DOHH2 (cell line): ENCODE data around the gene HOXA1.

ENCODE experiments used
- H3F3A ChIP-seq: fragments of 200-600 bp; sonication (generic), shearing (Covaris generic); 2 replicates; pipeline ENCODE4 v1.6.0; 2016; ENCODE audit warnings: antibody characterized with exemption, mild to moderate bottlenecking; ENCODE audit not compliant: control insufficient read depth, insufficient read depth
- H3K27ac ChIP-seq: fragments of 200-600 bp; sonication (generic); 2 replicates; pipeline ENCODE4 v1.5.1; 2014; ENCODE audit warnings: low read depth, mild to moderate bottlenecking, low read length, moderate library complexity
- H3K27me3 ChIP-seq: fragments of 200-600 bp; sonication (generic); 2 replicates; pipeline ENCODE4 v1.6.1; 2014; ENCODE audit warnings: mild to moderate bottlenecking, low read length, mixed read lengths; ENCODE audit not compliant: control insufficient read depth
- H3K36me3 ChIP-seq: fragments of 200-600 bp; sonication (generic); 2 replicates; pipeline ENCODE4 v1.6.1; 2014; ENCODE audit warnings: mild to moderate bottlenecking, low read length, moderate library complexity, mixed read lengths; ENCODE audit not compliant: control insufficient read depth
- H3K4me1 ChIP-seq: fragments of 200-600 bp; sonication (generic); 2 replicates; pipeline ENCODE4 v1.6.1; 2014; ENCODE audit warnings: mild to moderate bottlenecking, low read length, mixed read lengths; ENCODE audit not compliant: control insufficient read depth
- H3K4me2 ChIP-seq: fragments of 200-600 bp; sonication (generic); 2 replicates; pipeline ENCODE4 v1.6.0; 2014; ENCODE audit warnings: mild to moderate bottlenecking, low read length, moderate library complexity
- H3K4me3 ChIP-seq: fragments of 200-600 bp; sonication (generic); 2 replicates; pipeline ENCODE4 v1.5.1; 2014; ENCODE audit warnings: mild to moderate bottlenecking, low read length, mixed read lengths
- H3K79me2 ChIP-seq: fragments of 200-600 bp; sonication (generic); 2 replicates; pipeline ENCODE4 v1.6.1; 2014; ENCODE audit warnings: mild to moderate bottlenecking, low read length, mixed read lengths; ENCODE audit not compliant: control insufficient read depth
- H3K9me2 ChIP-seq: fragments of 200-600 bp; sonication (generic); replicated peaks from 2 replicates; pipeline ENCODE4 v1.6.1; 2014; ENCODE audit warnings: mild to moderate bottlenecking, low read length, mixed read lengths; ENCODE audit not compliant: control insufficient read depth
- H3K9me3 ChIP-seq: fragments of 200-600 bp; sonication (generic); 2 replicates; pipeline ENCODE4 v1.6.1; 2014; ENCODE audit warnings: antibody characterized with exemption, low read length, mixed read lengths; ENCODE audit not compliant: control insufficient read depth, insufficient read depth
- H4K20me1 ChIP-seq: fragments of 200-600 bp; sonication (generic); 2 replicates; pipeline ENCODE4 v1.6.0; 2014; ENCODE audit warnings: low read depth, mild to moderate bottlenecking, antibody characterized with exemption, low read length, moderate library complexity; ENCODE audit not compliant: control insufficient read depth, insufficient read depth
- EZH2phosphoT487 ChIP-seq: fragments of 200-600 bp; sonication (generic); IDR thresholded peaks from 2 replicates; pipeline ENCODE4 v1.6.1; 2017; ENCODE audit warnings: borderline replicate concordance, mild to moderate bottlenecking, antibody characterized with exemption, low read length, moderate library complexity, mixed read lengths
- TF ChIP-seq, protein P1 (sequence below): fragments of 200-600 bp; sonication (generic); IDR thresholded peaks from one replicate; pipeline ENCODE4 v1.5.1; 2014; ENCODE audit warnings: antibody characterized with exemption, mild to moderate bottlenecking, low read depth, low read length; ENCODE audit not compliant: poor library complexity, severe bottlenecking

Gene HOXA1

GRCh38 chr7:27109466-27110185 is 13.8 kb upstream of the HOXA1 start:
- Histone ChIP-seq H3K27ac (no peak overlapping the region), H3K9me3 (no peaks in the 10 kb centered on the region), H3K9me2 (no peaks in the 10 kb centered on the region), H3K4me3 (no peak overlapping the region), H3K4me1 (no peaks in the 10 kb centered on the region), H3K36me3 (no peaks in the 10 kb centered on the region), H3K4me2 (no peak overlapping the region), H3F3A (0 out of 2 replicates have a peak, but pooled peaks cover 2% of the 10 kb centered on the region), H4K20me1 (no peaks in the 10 kb centered on the region), H3K79me2 (no peaks in the 10 kb centered on the region), H3K27me3 (peaks cover 6% of the 10 kb centered on the region; the same call in 1 of the 2 replicates)
- TF ChIP-seq EZH2phosphoT487, result no peak
- TF ChIP-seq, protein P1, sequence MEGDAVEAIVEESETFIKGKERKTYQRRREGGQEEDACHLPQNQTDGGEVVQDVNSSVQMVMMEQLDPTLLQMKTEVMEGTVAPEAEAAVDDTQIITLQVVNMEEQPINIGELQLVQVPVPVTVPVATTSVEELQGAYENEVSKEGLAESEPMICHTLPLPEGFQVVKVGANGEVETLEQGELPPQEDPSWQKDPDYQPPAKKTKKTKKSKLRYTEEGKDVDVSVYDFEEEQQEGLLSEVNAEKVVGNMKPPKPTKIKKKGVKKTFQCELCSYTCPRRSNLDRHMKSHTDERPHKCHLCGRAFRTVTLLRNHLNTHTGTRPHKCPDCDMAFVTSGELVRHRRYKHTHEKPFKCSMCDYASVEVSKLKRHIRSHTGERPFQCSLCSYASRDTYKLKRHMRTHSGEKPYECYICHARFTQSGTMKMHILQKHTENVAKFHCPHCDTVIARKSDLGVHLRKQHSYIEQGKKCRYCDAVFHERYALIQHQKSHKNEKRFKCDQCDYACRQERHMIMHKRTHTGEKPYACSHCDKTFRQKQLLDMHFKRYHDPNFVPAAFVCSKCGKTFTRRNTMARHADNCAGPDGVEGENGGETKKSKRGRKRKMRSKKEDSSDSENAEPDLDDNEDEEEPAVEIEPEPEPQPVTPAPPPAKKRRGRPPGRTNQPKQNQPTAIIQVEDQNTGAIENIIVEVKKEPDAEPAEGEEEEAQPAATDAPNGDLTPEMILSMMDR, result no peak

DNA sequence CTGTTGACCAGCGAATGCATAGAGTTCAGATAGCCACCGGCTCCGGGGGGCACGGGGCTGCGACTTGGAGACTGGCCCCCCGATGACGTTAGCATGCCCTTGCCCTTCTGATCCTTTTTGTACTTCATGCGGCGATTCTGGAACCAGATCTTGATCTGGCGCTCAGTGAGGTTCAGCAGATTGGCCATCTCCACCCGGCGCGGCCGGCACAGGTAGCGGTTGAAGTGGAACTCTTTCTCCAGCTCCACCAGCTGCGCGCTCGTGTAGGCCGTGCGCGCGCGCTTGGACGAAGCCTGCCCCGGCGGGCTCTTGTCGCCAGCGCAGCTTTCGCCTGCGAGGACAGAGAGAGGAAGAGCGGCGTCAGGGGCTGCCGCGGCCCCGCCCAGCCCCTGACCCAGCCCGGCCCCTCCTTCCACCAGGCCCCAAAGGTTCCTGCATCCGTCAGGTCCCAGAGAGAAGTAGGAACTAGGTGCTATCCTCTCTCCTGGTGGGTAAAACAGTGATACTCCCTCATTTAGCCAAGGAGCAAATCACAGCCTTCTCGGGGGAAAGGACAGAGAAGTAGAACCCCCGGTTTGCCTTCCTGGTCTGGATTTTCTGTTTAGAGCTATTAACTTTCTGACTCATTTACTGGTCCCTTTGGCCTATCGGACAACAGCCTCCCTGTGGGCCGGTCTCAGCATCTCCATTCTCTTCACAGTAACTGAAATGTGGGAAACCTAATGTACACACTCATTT is 12.8 kb upstream of the HOXA1 start:
- Histone ChIP-seq H3K4me1 (no peaks in the 10 kb centered on the region), H3K4me2 (no peak overlapping the region), H3K27me3 (peaks cover 11% of the 10 kb centered on the region; the same call in 1 of the 2 replicates), H3K9me3 (no peaks in the 10 kb centered on the region), H4K20me1 (no peaks in the 10 kb centered on the region), H3K27ac (no peak overlapping the region), H3K79me2 (no peaks in the 10 kb centered on the region), H3K36me3 (no peaks in the 10 kb centered on the region), H3F3A (0 out of 2 replicates have a peak, but pooled peaks cover 2% of the 10 kb centered on the region), H3K4me3 (no peak overlapping the region), H3K9me2 (no peaks in the 10 kb centered on the region)
- TF ChIP-seq EZH2phosphoT487, result no peak
- TF ChIP-seq, protein P1, result no peak

DNA sequence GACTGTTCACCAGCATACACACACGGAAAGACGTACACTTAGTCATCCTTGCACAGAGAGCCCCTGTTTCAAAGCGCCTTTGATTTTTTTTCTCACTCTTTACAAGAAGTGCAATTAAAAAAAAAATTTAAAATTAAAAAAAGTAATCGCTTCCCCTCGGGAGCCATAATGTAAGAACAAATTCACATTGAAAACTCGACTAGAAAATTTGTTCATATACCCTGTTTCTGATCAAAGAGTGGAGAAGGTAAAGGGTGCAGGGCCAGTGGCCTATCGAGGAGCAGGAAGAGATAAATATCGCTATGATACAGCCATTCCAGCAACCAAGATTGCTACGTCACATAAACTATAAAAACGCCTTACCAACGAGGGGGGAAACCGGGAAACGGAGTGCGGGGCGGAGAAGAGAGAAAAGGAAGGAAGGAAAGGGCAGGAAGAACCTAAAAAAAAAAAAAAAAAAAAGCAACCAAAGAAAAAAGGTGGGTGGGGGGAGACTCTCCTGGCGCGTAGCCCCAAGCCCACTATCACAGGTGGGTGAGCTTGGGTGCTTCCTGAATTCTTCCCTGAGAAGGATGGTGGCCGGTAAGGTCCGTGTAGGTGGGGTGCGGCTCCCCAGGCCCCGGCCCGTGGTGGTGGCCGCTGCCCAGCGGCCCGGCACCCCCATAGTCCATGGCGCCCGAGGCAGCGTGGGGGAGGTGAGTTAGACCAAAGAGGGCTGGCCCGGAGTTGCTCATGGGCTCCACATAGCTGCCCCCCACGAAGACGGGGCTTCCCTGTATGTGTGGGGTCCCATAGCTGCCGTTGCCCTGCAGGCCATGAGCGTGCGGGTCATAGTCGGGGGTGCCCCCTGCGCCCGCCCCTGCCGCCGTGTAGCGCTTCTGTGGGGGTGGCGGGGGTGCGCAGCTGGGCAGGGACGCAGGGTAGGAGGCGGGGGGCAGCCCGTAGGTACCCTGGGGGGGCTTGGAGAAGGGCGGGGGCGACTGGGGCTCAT is 11.9 kb upstream of the HOXA1 start:
- Histone ChIP-seq H3F3A (0 out of 2 replicates have a peak, but pooled peaks cover 2% of the 10 kb centered on the region), H3K36me3 (no peaks in the 10 kb centered on the region), H3K27me3 (peaks cover 19% of the 10 kb centered on the region), H3K9me2 (no peaks in the 10 kb centered on the region), H3K27ac (no peak overlapping the region), H4K20me1 (no peaks in the 10 kb centered on the region), H3K79me2 (no peaks in the 10 kb centered on the region), H3K4me3 (no peak overlapping the region), H3K4me2 (no peak overlapping the region), H3K9me3 (no peaks in the 10 kb centered on the region), H3K4me1 (no peaks in the 10 kb centered on the region)
- no peak for TF ChIP-seq EZH2phosphoT487
- TF ChIP-seq, protein P1, result no peak
